PFSK-1 (cell line): ENCODE measurements around the gene SLX9.

Experiments
- FOXP2 ChIP-seq: optimal IDR thresholded peaks from 2 replicates; pipeline ENCODE3; 2011; ENCODE audit warnings: borderline replicate concordance, control low read depth, inconsistent platforms; ENCODE audit not compliant: insufficient read depth; ENCODE audit errors: extremely low read length, extremely low read depth
- POLR2AphosphoS5 ChIP-seq: IDR thresholded peaks from 2 replicates; pipeline ENCODE4 v1.6.1; 2012; ENCODE audit warnings: low read depth, mild to moderate bottlenecking, control low read depth, low read length, moderate library complexity
- REST ChIP-seq, 2 experiments: IDR thresholded peaks; 2 replicates each; pipeline versions ENCODE4 v1.6.1 to v1.8.0; 2011 to 2012; ENCODE audit warnings: low read depth in 2 of 2, low read length in 2 of 2, control low read depth in 1 of 2, inconsistent platforms in 1 of 2, mild to moderate bottlenecking in 1 of 2, moderate library complexity in 1 of 2; ENCODE audit not compliant: insufficient read depth in 1 of 2
- SIN3A ChIP-seq: IDR thresholded peaks from 2 replicates; pipeline ENCODE4 v1.6.1; 2012; ENCODE audit warnings: mild to moderate bottlenecking, low read length, moderate library complexity, borderline replicate concordance; ENCODE audit not compliant: insufficient read depth
- TAF1 ChIP-seq: IDR thresholded peaks from 2 replicates; pipeline ENCODE4 v1.6.1; 2012; ENCODE audit warnings: low read length, control low read depth, borderline replicate concordance; ENCODE audit not compliant: insufficient read depth

Gene SLX9

GRCh38 chr21:45006536-45007095, 66.8 kb downstream of the SLX9 start:
- TF ChIP-seq SIN3A (no peak), TAF1 (no peak), REST (IDR thresholded peaks at IDR 0.05; ENCODE audit: insufficient read depth in 1 of 2, low read depth in 2 of 2, low read length in 2 of 2) (no peak), POLR2AphosphoS5 (no peak), FOXP2 (no peak)

- TF ChIP-seq REST (IDR thresholded peaks at IDR 0.05; ENCODE audit: insufficient read depth in 1 of 2, low read depth in 2 of 2, low read length in 2 of 2): no peak
- no peak for TF ChIP-seq POLR2AphosphoS5
- no peak for TF ChIP-seq SIN3A
Observed at GRCh38 chr21:45009616-45010015, 69.8 kb downstream of the SLX9 start.

- TF ChIP-seq REST (IDR thresholded peaks at IDR 0.05; ENCODE audit: insufficient read depth in 1 of 2, low read depth in 2 of 2, low read length in 2 of 2): no peak
- no peak for TF ChIP-seq POLR2AphosphoS5
- TF ChIP-seq FOXP2: no peak
- TF ChIP-seq SIN3A: no peak
- TF ChIP-seq TAF1: no peak
Observed at GRCh38 chr21:45010096-45010495, 70.3 kb downstream of the SLX9 start.

- TF ChIP-seq REST (IDR thresholded peaks at IDR 0.05; ENCODE audit: insufficient read depth in 1 of 2, low read depth in 2 of 2, low read length in 2 of 2) (no peak), POLR2AphosphoS5 (no peak), FOXP2 (no peak), TAF1 (no peak), SIN3A (no peak)
Observed at GRCh38 chr21:45010860-45011259, 71.0 kb downstream of the SLX9 start.

GRCh38 chr21:45011426-45011825, 71.6 kb downstream of the SLX9 start:
- TF ChIP-seq REST (IDR thresholded peaks at IDR 0.05; ENCODE audit: insufficient read depth in 1 of 2, low read depth in 2 of 2, low read length in 2 of 2): no peak
- TF ChIP-seq FOXP2: no peak
- no peak for TF ChIP-seq TAF1
- TF ChIP-seq POLR2AphosphoS5: no peak
- TF ChIP-seq SIN3A: no peak
